OCI-LY1 (cell line): ENCODE data around the gene DGKG.

ENCODE experiments used
- H2AFZ ChIP-seq: fragments of 200-600 bp; sonication (generic), shearing (Covaris generic); 2 replicates; pipeline ENCODE4 v1.6.0; 2014; ENCODE audit warnings: antibody characterized with exemption, mild to moderate bottlenecking, low read length
- H3F3A ChIP-seq: fragments of 200-600 bp; sonication (generic), shearing (Covaris generic); 2 replicates; pipeline ENCODE4 v1.6.0; 2014; ENCODE audit warnings: mild to moderate bottlenecking, antibody characterized with exemption, low read length, moderate library complexity; ENCODE audit not compliant: insufficient read depth
- H3K27ac ChIP-seq: fragments of 200-600 bp; sonication (generic); 2 replicates; pipeline ENCODE4 v1.5.1; 2014; ENCODE audit warnings: low read length, mixed run types, mild to moderate bottlenecking, low read depth; ENCODE audit not compliant: poor library complexity, severe bottlenecking
- H3K27me3 ChIP-seq: fragments of 200-600 bp; sonication (generic); 2 replicates; pipeline ENCODE4 v1.6.0; 2014; ENCODE audit warnings: antibody characterized with exemption, mild to moderate bottlenecking, low read length, moderate library complexity; ENCODE audit not compliant: insufficient read depth
- H3K36me3 ChIP-seq: fragments of 200-600 bp; sonication (generic); 2 replicates; pipeline ENCODE4 v1.6.1; 2014; ENCODE audit warnings: mild to moderate bottlenecking, antibody characterized with exemption, low read length, moderate library complexity, mixed read lengths; ENCODE audit not compliant: insufficient read depth
- H3K4me1 ChIP-seq: fragments of 200-600 bp; sonication (generic); 2 replicates; pipeline ENCODE4 v1.5.1; 2014; ENCODE audit warnings: mild to moderate bottlenecking, low read length, moderate library complexity; ENCODE audit not compliant: insufficient read depth, severe bottlenecking
- H3K4me2 ChIP-seq: fragments of 200-600 bp; sonication (generic), shearing (Covaris generic); 2 replicates; pipeline ENCODE4 v1.6.1; 2014; ENCODE audit warnings: low read length
- H3K4me3 ChIP-seq: fragments of 200-600 bp; sonication (generic); 2 replicates; pipeline ENCODE4 v1.5.1; 2014; ENCODE audit warnings: low read length, low read depth, mild to moderate bottlenecking, mixed read lengths; ENCODE audit not compliant: poor library complexity, severe bottlenecking
- H3K79me2 ChIP-seq: fragments of 200-600 bp; shearing (Covaris generic); 2 replicates; pipeline ENCODE4 v1.6.1; 2016; ENCODE audit warnings: mixed run types, low read length, mixed read lengths; ENCODE audit not compliant: insufficient read depth
- H3K9ac ChIP-seq: fragments of 200-600 bp; sonication (generic), shearing (Covaris generic); 2 replicates; pipeline ENCODE4 v1.6.1; 2014; ENCODE audit warnings: mild to moderate bottlenecking, low read length, mixed read lengths
- H3K9me2 ChIP-seq: fragments of 200-600 bp; sonication (generic), shearing (Covaris generic); 2 replicates; pipeline ENCODE4 v1.6.1; 2014; ENCODE audit warnings: low read depth, mild to moderate bottlenecking, low read length, mixed read lengths
- H3K9me3 ChIP-seq: fragments of 200-600 bp; shearing (Covaris generic); 2 replicates; pipeline ENCODE4 v1.6.1; 2014; ENCODE audit warnings: low read length, mixed read lengths
- H4K20me1 ChIP-seq: fragments of 200-600 bp; sonication (generic), shearing (Covaris generic); 2 replicates; pipeline ENCODE4 v1.6.0; 2016; ENCODE audit warnings: mild to moderate bottlenecking, low read length; ENCODE audit not compliant: insufficient read depth
- CTCF ChIP-seq: fragments of 200-600 bp; sonication (generic), shearing (Covaris generic); IDR thresholded peaks from 2 replicates; pipeline ENCODE4 v1.5.1; 2017; ENCODE audit warnings: mild to moderate bottlenecking, antibody characterized with exemption, low read length, moderate library complexity, mixed read lengths
- EZH2 ChIP-seq: fragments of 200-600 bp; sonication (generic), shearing (Covaris generic); IDR thresholded peaks from 2 replicates; pipeline ENCODE4 v1.8.0; 2017; ENCODE audit warnings: borderline replicate concordance, mixed run types, mild to moderate bottlenecking, antibody characterized with exemption, low read length, moderate library complexity, mixed read lengths

DGKG gene

GRCh38 chr3:186141790-186142189 lies 220.2 kb downstream of the DGKG start:
- H3K36me3 ChIP-seq = no peaks in the 10 kb centered on the region
- no peak overlapping the region for H2AFZ ChIP-seq
- no peak overlapping the region for H3K4me3 ChIP-seq
- no peaks in the 10 kb centered on the region for H3F3A ChIP-seq
- no peaks in the 10 kb centered on the region for H3K9me3 ChIP-seq
- H3K9ac ChIP-seq = no peak overlapping the region
- no peaks in the 10 kb centered on the region for H3K79me2 ChIP-seq
- no peak overlapping the region for H3K4me2 ChIP-seq
- TF ChIP-seq EZH2 = no peak
- TF ChIP-seq CTCF = no peak
- peaks cover 4% of the 10 kb centered on the region; the same call in 1 of the 2 replicates for H3K27me3 ChIP-seq
- no peak overlapping the region for H3K27ac ChIP-seq
- H3K4me1 ChIP-seq = no peaks in the 10 kb centered on the region
- no peaks in the 10 kb centered on the region for H4K20me1 ChIP-seq
- no peaks in the 10 kb centered on the region for H3K9me2 ChIP-seq

GRCh38 chr3:186138272-186138981 lies 223.6 kb downstream of the DGKG start:
- Histone ChIP-seq H3F3A (no peaks in the 10 kb centered on the region), H4K20me1 (no peaks in the 10 kb centered on the region), H3K27me3 (peaks cover 4% of the 10 kb centered on the region; the same call in 1 of the 2 replicates), H3K4me2 (no peak overlapping the region), H3K27ac (no peak overlapping the region), H3K9me2 (no peaks in the 10 kb centered on the region), H3K36me3 (no peaks in the 10 kb centered on the region), H2AFZ (no peak overlapping the region), H3K79me2 (no peaks in the 10 kb centered on the region), H3K4me3 (no peak overlapping the region), H3K4me1 (no peaks in the 10 kb centered on the region), H3K9me3 (no peaks in the 10 kb centered on the region), H3K9ac (no peak overlapping the region)
- no peak for TF ChIP-seq CTCF
- TF ChIP-seq EZH2 = no peak

- TF ChIP-seq EZH2 (no peak), CTCF (no peak)
- no peaks in the 10 kb centered on the region for H3K4me1 ChIP-seq
- H3K36me3 ChIP-seq = no peaks in the 10 kb centered on the region
- H3K79me2 ChIP-seq = no peaks in the 10 kb centered on the region
- H3K9me3 ChIP-seq = no peaks in the 10 kb centered on the region
- H3K9me2 ChIP-seq = no peaks in the 10 kb centered on the region
- no peaks in the 10 kb centered on the region for H4K20me1 ChIP-seq
- no peak overlapping the region for H3K27ac ChIP-seq
- peaks cover 4% of the 10 kb centered on the region; the same call in 1 of the 2 replicates for H3K27me3 ChIP-seq
- no peaks in the 10 kb centered on the region for H3F3A ChIP-seq
- H3K4me2 ChIP-seq = no peak overlapping the region
- H2AFZ ChIP-seq = no peak overlapping the region
- H3K4me3 ChIP-seq = no peak overlapping the region
- no peak overlapping the region for H3K9ac ChIP-seq
These were observed 224.9 kb downstream of the DGKG start for GRCh38 chr3:186137051-186137685.
